ENCODE measurements around the gene CCDC68.

The CCDC68 gene

GRCh38 chr18:54923339-54923956, 35.8 kb downstream of the CCDC68 start:
- TF ChIP-seq FOXP2 (optimal IDR thresholded peaks at IDR 0.05; ENCODE audit: borderline replicate concordance, extremely low read depth, extremely low read length, insufficient read depth) (no peak), POLR2AphosphoS5 (IDR thresholded peaks at IDR 0.05; ENCODE audit: low read depth, low read length) (no peak), SIN3A (IDR thresholded peaks at IDR 0.05; ENCODE audit: borderline replicate concordance, insufficient read depth, low read length) (no peak), REST (IDR thresholded peaks at IDR 0.05; ENCODE audit: insufficient read depth in 1 of 2, low read depth in 2 of 2, low read length in 2 of 2) (no peak)

- TF ChIP-seq SIN3A (IDR thresholded peaks at IDR 0.05; ENCODE audit: borderline replicate concordance, insufficient read depth, low read length) (no peak), TAF1 (IDR thresholded peaks at IDR 0.05; ENCODE audit: borderline replicate concordance, insufficient read depth, low read length) (no peak), POLR2AphosphoS5 (IDR thresholded peaks at IDR 0.05; ENCODE audit: low read depth, low read length) (no peak), REST (IDR thresholded peaks at IDR 0.05; ENCODE audit: insufficient read depth in 1 of 2, low read depth in 2 of 2, low read length in 2 of 2) (no peak), FOXP2 (optimal IDR thresholded peaks at IDR 0.05; ENCODE audit: borderline replicate concordance, extremely low read depth, extremely low read length, insufficient read depth) (no peak)
These were observed 39.8 kb downstream of the CCDC68 start for GRCh38 chr18:54919412-54919811.

GRCh38 chr18:54918060-54918459, 41.2 kb downstream of the CCDC68 start:
- TF ChIP-seq POLR2AphosphoS5 (IDR thresholded peaks at IDR 0.05; ENCODE audit: low read depth, low read length): no peak
- no peak for TF ChIP-seq SIN3A (IDR thresholded peaks at IDR 0.05; ENCODE audit: borderline replicate concordance, insufficient read depth, low read length)
- TF ChIP-seq FOXP2 (optimal IDR thresholded peaks at IDR 0.05; ENCODE audit: borderline replicate concordance, extremely low read depth, extremely low read length, insufficient read depth): no peak
- no peak for TF ChIP-seq TAF1 (IDR thresholded peaks at IDR 0.05; ENCODE audit: borderline replicate concordance, insufficient read depth, low read length)
- TF ChIP-seq REST (IDR thresholded peaks at IDR 0.05; ENCODE audit: insufficient read depth in 1 of 2, low read depth in 2 of 2, low read length in 2 of 2): no peak

DNA sequence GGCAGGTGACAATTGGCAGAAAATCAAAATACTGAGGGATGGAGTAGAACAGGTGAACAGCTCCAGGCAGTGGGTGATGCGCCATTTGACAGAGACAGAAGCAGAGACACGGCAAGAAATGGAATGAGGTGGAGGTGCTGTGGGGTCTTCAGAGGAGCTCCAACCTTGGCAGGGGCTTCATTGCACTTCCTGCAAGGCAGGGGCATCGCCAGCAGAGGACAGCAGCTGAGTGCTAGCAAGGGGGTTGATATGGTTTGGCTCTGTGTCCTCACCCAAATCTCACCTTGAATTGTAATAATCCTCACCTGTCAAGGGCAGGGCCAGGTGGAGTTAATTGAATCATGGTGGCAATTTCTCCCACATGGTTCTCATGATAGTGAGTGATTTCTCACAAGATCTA, 42.8 kb downstream of the CCDC68 start:
- TF ChIP-seq FOXP2 (optimal IDR thresholded peaks at IDR 0.05; ENCODE audit: borderline replicate concordance, extremely low read depth, extremely low read length, insufficient read depth) (no peak), TAF1 (IDR thresholded peaks at IDR 0.05; ENCODE audit: borderline replicate concordance, insufficient read depth, low read length) (no peak), POLR2AphosphoS5 (IDR thresholded peaks at IDR 0.05; ENCODE audit: low read depth, low read length) (no peak), REST (IDR thresholded peaks at IDR 0.05; ENCODE audit: insufficient read depth in 1 of 2, low read depth in 2 of 2, low read length in 2 of 2) (no peak), SIN3A (IDR thresholded peaks at IDR 0.05; ENCODE audit: borderline replicate concordance, insufficient read depth, low read length) (no peak)

- TF ChIP-seq POLR2AphosphoS5 (IDR thresholded peaks at IDR 0.05; ENCODE audit: low read depth, low read length): no peak
These were observed 44.4 kb downstream of the CCDC68 start for GRCh38 chr18:54914816-54915215.

Data from PFSK-1 (cell line).